ENCODE measurements around the gene GALM. TPM values are rescaled to one million over a fixed set of nuclear protein-coding genes. Genes with fewer than 3 reads are reported as not detected.
"Not testable (repeated sequence)": the region's sequence is repeated elsewhere in the genome, so short reads cannot be mapped to it uniquely, and the experiment has no call there.

GALM gene
- total RNA-seq, 1 experiment from 2014 or later = 20.5 TPM

GRCh38 chr2:38735999-38736320 lies 70.0 kb downstream of the GALM start:
- ChIA-PET POLR2A (no interaction called here), CTCF (no interaction called here)
- DNase-seq (ENCODE audit: low read depth, low spot score) (no peak), ATAC-seq (no peak)
- Histone ChIP-seq H3K27ac (ENCODE audit: low read length) (0 out of 2 replicates have a peak overlapping the region, but pooled peaks have one; percentile 29), H3K36me3 (ENCODE audit: control insufficient read depth, insufficient read depth, low read length) (no peaks in the 10 kb centered on the region; the same call in none of the 2 replicates), H3K4me1 (ENCODE audit: control insufficient read depth, insufficient read depth, low read length) (no peaks in the 10 kb centered on the region), H3K27me3 (ENCODE audit: control insufficient read depth, insufficient read depth, low read length) (no peaks in the 10 kb centered on the region), H3K9me3 (ENCODE audit: control insufficient read depth, insufficient read depth, low read depth, low read length) (no peaks in the 10 kb centered on the region), H3K4me3 (ENCODE audit: low read depth in 2 of 2, low read length in 2 of 2) (no peak overlapping the region)
- intact Hi-C loops (cut with micrococcal nuclease; ENCODE audit: unreplicated experiment) (no loop called here), in situ Hi-C loops (cut with HindIII; ENCODE audit: low pct_unique_long_range_greater_than_20kb, low sequenced_read_pairs) (loop anchor here (25.0 kb wide), 1 partner anchor 149 kb away; no protein-coding TSS in a partner anchor)
- no TSS peak for BruUV-seq (replicated peaks)
- no peak for TF ChIP-seq CTCF (IDR thresholded peaks at IDR 0.05)
- no peak for TF ChIP-seq TCF7L2 (IDR thresholded peaks at IDR 0.05; ENCODE audit: low read depth, low read length)
- TF ChIP-seq POLR2AphosphoS5 (IDR thresholded peaks at IDR 0.05; ENCODE audit: low read depth, low read length) = no peak
- no peak for TF ChIP-seq REST (IDR thresholded peaks at IDR 0.05; ENCODE audit: insufficient read depth in 1 of 2, low read depth in 2 of 2, low read length in 1 of 2)
- TF ChIP-seq SIN3A (IDR thresholded peaks at IDR 0.05; ENCODE audit: borderline replicate concordance, insufficient read depth, low read depth, low read length) = no peak

- H3K27ac ChIP-seq (ENCODE audit: low read length); H3K4me3 ChIP-seq (ENCODE audit: low read depth in 2 of 2, low read length in 2 of 2); H3K27me3 ChIP-seq (ENCODE audit: control insufficient read depth, insufficient read depth, low read length); CTCF ChIA-PET; DNase-seq (ENCODE audit: low read depth, low spot score); H3K36me3 ChIP-seq (ENCODE audit: control insufficient read depth, insufficient read depth, low read length); BruUV-seq (replicated peaks); H3K4me1 ChIP-seq (ENCODE audit: control insufficient read depth, insufficient read depth, low read length); ATAC-seq; intact Hi-C loops (cut with micrococcal nuclease; ENCODE audit: unreplicated experiment); H3K9me3 ChIP-seq (ENCODE audit: control insufficient read depth, insufficient read depth, low read depth, low read length): not testable (repeated sequence)
- in situ Hi-C loops (cut with HindIII; ENCODE audit: low pct_unique_long_range_greater_than_20kb, low sequenced_read_pairs) = loop anchor here (25.0 kb wide), 1 partner anchor 150 kb away; no protein-coding TSS in a partner anchor
- POLR2A ChIA-PET = interaction anchor here (0.6 to 1.8 kb wide), 2 partner anchors 14 to 420 kb away, joined by 5 to 7 read pairs; partner anchors contain the start of gene SRSF7
These were observed 71.2 kb downstream of the GALM start for GRCh38 chr2:38737000-38737698.

- no peak for TF ChIP-seq POLR2AphosphoS5 (IDR thresholded peaks at IDR 0.05; ENCODE audit: low read depth, low read length)
- TF ChIP-seq CTCF (IDR thresholded peaks at IDR 0.05) = no peak
- TF ChIP-seq REST (IDR thresholded peaks at IDR 0.05; ENCODE audit: insufficient read depth in 1 of 2, low read depth in 2 of 2, low read length in 1 of 2) = no peak
- TF ChIP-seq SIN3A (IDR thresholded peaks at IDR 0.05; ENCODE audit: borderline replicate concordance, insufficient read depth, low read depth, low read length) = no peak
- no peak for TF ChIP-seq TCF7L2 (IDR thresholded peaks at IDR 0.05; ENCODE audit: low read depth, low read length)
- intact Hi-C loops (cut with micrococcal nuclease; ENCODE audit: unreplicated experiment) = no loop called here
- CTCF ChIA-PET = no interaction called here
These were observed 72.0 kb downstream of the GALM start for GRCh38 chr2:38737925-38738324.

More at GRCh38 chr2:38737925-38738324, 72.0 kb downstream of the GALM start:
- no peaks in the 10 kb centered on the region; the same call in none of the 2 replicates for H3K36me3 ChIP-seq (ENCODE audit: control insufficient read depth, insufficient read depth, low read length)
- H3K9me3 ChIP-seq (ENCODE audit: control insufficient read depth, insufficient read depth, low read depth, low read length) = no peaks in the 10 kb centered on the region
- no TSS peak for BruUV-seq (replicated peaks)
- POLR2A ChIA-PET = interaction anchor here (0.6 to 1.8 kb wide), 2 partner anchors 13 to 421 kb away, joined by 5 to 7 read pairs; partner anchors contain the start of gene SRSF7
- H3K4me1 ChIP-seq (ENCODE audit: control insufficient read depth, insufficient read depth, low read length) = peaks cover 5% of the 10 kb centered on the region
- H3K27ac ChIP-seq (ENCODE audit: low read length) = no peak overlapping the region
- no peaks in the 10 kb centered on the region for H3K27me3 ChIP-seq (ENCODE audit: control insufficient read depth, insufficient read depth, low read length)
- no peak for DNase-seq (ENCODE audit: low read depth, low spot score)
- H3K4me3 ChIP-seq (ENCODE audit: low read depth in 2 of 2, low read length in 2 of 2) = no peak overlapping the region
- no peak for ATAC-seq
- in situ Hi-C loops (cut with HindIII; ENCODE audit: low pct_unique_long_range_greater_than_20kb, low sequenced_read_pairs) = loop anchor here (25.0 kb wide), 1 partner anchor 151 kb away; no protein-coding TSS in a partner anchor
